Measurements from ENCODE around the gene PSMB11. TPM values are rescaled to one million over a fixed set of nuclear protein-coding genes. Genes with fewer than 3 reads are reported as not detected.
A peak's percentile ranks its signal among the peaks of the same experiment; 100 is the strongest.

Gene PSMB11
- total RNA-seq, 3 donors from 2014 or later = not detected

GRCh38 chr14:23053426-23053825 is 11.4 kb downstream of the PSMB11 start:
- no peaks in the 10 kb centered on the region for H3K36me3 ChIP-seq (ENCODE audit: low read depth)
- intact Hi-C loops (cut with DNase I, micrococcal nuclease) = no loop called here
- H3K9me3 ChIP-seq = no peaks in the 10 kb centered on the region
- ATAC-seq (no peak), DNase-seq (no peak)
- TF ChIP-seq, protein P1, sequence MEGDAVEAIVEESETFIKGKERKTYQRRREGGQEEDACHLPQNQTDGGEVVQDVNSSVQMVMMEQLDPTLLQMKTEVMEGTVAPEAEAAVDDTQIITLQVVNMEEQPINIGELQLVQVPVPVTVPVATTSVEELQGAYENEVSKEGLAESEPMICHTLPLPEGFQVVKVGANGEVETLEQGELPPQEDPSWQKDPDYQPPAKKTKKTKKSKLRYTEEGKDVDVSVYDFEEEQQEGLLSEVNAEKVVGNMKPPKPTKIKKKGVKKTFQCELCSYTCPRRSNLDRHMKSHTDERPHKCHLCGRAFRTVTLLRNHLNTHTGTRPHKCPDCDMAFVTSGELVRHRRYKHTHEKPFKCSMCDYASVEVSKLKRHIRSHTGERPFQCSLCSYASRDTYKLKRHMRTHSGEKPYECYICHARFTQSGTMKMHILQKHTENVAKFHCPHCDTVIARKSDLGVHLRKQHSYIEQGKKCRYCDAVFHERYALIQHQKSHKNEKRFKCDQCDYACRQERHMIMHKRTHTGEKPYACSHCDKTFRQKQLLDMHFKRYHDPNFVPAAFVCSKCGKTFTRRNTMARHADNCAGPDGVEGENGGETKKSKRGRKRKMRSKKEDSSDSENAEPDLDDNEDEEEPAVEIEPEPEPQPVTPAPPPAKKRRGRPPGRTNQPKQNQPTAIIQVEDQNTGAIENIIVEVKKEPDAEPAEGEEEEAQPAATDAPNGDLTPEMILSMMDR (IDR thresholded peaks at IDR 0.05) = no peak
- H3K4me1 ChIP-seq (ENCODE audit: low read depth) = peaks cover 12% of the 10 kb centered on the region
- H3K4me3 ChIP-seq = no peak overlapping the region

DNA sequence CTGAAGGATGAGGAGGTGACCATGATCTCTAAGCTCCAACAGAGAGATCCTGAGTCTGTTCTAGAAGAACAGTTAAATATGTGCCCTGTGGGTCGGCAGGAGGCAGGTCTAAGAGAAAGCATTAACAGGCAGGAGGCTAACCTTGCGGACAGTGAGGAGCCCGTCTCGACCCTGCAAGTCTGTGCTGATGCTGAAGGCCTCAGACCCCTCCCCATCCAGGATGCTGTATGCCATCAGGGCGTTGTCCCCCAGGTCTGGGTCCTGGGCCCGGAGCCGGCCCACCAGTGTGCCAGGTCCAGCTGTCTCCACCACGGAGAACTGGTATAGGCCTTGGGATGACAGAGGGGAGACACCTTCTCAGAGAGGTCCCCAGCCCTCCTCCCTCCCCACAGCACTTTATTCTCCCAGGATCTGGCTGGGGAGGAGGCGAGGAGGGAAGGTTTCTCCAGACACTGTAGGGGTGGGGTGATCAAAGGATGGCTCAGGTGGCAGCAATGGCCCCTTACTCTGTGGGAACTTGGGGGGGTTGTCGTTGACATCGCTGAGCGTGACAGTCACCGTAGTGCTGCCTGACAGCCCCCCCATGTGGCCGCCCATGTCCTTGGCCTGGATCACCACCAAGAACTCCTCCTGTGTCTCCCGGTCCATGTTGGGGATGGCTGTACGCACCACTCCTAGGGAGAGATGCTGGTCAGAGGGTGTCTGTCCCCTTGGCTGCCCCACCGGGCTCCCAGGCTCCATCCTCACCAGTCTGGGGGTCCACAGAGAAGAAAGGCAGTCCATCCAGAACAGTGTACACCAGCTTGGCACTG is 12.2 kb downstream of the PSMB11 start:
- TF ChIP-seq, protein P1 (IDR thresholded peaks at IDR 0.05) = no peak
- Histone ChIP-seq H3K4me1 (ENCODE audit: low read depth) (peaks cover 12% of the 10 kb centered on the region), H3K36me3 (ENCODE audit: low read depth) (no peaks in the 10 kb centered on the region), H3K9me3 (no peaks in the 10 kb centered on the region), H3K4me3 (no peak overlapping the region)
- intact Hi-C loops (cut with DNase I, micrococcal nuclease) = no loop called here
- no peak for ATAC-seq
- DNase-seq = no peak

DNA sequence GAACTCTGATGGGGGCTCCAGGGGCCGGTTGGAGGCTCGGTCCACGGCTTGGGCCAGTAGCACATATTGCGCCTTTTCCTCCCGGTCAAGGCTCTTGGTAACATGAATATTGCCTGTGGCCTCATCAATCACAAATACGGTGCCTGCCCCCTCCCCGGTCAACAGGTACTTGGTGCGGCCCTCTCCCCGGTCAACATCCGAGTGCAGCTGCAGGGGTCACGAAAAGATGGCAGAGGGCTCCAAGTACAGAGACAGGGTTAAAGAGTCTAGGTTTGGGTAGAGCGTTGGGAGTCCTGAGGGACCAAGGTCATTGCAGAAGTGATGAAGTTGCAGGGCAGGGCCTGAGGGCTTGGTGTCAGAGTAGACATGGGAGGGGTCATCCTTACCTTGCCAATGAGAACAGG is 13.1 kb downstream of the PSMB11 start:
- no peak for ATAC-seq
- Histone ChIP-seq H3K4me3 (no peak overlapping the region), H3K4me1 (ENCODE audit: low read depth) (peaks cover 12% of the 10 kb centered on the region), H3K36me3 (ENCODE audit: low read depth) (no peaks in the 10 kb centered on the region), H3K9me3 (no peaks in the 10 kb centered on the region)
- TF ChIP-seq, protein P1 (IDR thresholded peaks at IDR 0.05) = no peak
- intact Hi-C loops (cut with DNase I, micrococcal nuclease) = loop anchor here in 1 of 2 donors (5.0 kb wide), 1 partner anchor 68 kb away; no protein-coding TSS in a partner anchor
- DNase-seq = no peak

DNA sequence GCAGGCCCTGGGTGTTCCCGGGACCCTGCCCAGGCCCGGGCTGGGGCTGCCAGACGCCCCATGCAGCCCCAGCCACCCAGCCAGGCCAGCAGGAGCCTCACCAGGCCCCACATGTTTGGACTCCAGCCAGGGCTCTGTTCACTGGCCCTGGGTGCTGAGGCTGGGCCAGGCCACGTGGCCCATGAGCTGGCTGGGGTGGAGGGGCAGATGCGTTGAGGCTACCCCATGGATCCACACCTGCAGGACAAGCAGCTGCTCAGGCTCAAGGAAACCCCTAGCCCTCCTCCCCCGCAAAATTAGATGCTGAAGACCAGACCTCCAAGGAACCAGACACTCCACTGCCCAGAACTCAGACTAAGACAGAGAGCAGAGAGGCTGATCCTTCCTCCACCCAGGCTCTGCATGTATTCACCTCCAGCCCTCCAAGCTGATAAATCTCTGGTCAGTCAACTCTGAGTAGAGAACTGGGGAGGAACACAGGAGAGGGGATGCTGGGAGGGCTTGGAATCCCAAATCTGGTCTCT is 13.7 kb downstream of the PSMB11 start:
- intact Hi-C loops (cut with DNase I, micrococcal nuclease) = loop anchor here in 1 of 2 donors (5.0 kb wide), 1 partner anchor 68 kb away; no protein-coding TSS in a partner anchor
- H3K36me3 ChIP-seq (ENCODE audit: low read depth) = peaks cover 3% of the 10 kb centered on the region
- peaks cover 12% of the 10 kb centered on the region for H3K4me1 ChIP-seq (ENCODE audit: low read depth)
- ATAC-seq = no peak
- DNase-seq = no peak
- no peaks in the 10 kb centered on the region for H3K9me3 ChIP-seq
- TF ChIP-seq, protein P1 (IDR thresholded peaks at IDR 0.05) = no peak
- H3K4me3 ChIP-seq = no peak overlapping the region

DNA sequence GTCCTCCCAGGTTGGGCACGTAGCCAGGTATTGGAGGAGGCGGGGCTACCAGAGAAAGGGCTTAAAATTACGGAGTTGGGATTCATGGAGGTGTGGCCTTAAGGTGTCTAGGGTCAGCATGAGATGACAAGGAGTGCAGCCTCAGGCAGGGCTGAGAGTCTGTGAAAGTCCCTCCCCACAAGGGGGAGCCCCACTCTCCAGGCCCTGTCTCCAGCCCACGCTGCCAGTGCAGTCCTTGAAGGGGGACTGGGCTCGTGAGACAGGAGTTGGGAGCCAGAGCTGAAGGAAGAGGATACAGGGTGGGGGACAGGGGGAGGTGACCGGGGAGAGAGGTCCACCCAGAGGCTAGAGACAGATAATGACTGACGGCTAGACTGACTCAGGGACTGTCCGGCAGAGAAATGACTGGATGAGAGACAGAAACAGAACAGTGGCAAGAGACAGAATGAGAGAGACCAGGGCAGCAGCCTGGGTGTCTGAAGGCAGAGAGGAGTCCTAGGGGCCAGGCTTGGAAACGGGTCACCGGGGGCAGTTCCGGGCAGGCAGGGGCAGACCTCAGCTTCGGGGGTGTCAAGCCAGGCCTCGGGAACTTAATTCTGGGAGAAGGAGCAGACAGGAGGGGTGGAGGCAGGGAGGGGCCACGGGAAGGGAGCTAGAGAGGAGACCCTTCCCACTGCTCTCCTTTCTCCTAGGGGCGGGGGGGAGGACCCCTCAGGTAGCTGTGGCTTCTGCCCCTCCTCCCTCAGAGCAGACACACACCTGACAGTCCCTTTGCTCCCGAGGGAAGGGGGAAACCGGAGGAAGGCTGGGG is 14.3 kb downstream of the PSMB11 start:
- intact Hi-C loops (cut with DNase I, micrococcal nuclease) = loop anchor here in 1 of 2 donors (5.0 kb wide), 1 partner anchor 69 kb away; no protein-coding TSS in a partner anchor

More for the DNA sequence above, 14.3 kb downstream of the PSMB11 start:
- Histone ChIP-seq H3K36me3 (ENCODE audit: low read depth) (peaks cover 9% of the 10 kb centered on the region), H3K4me1 (ENCODE audit: low read depth) (peaks cover 12% of the 10 kb centered on the region), H3K4me3 (no peak overlapping the region), H3K9me3 (no peaks in the 10 kb centered on the region)
- TF ChIP-seq, protein P1 (IDR thresholded peaks at IDR 0.05) = peak; percentile 77
- peak in 2 of 3 donors; percentile 75 to 79 for DNase-seq
- ATAC-seq = peak; percentile 66
